Skeletal muscle satellite cell (primary cell): Measurements from ENCODE around the gene STAT3.
A peak's percentile ranks its signal among the peaks of the same experiment; 100 is the strongest.
"Not testable (repeated sequence)": the region's sequence is repeated elsewhere in the genome, so short reads cannot be mapped to it uniquely, and the experiment has no call there.

ENCODE experiments used
- H3K27me3 ChIP-seq: 2 replicates; pipeline ENCODE4 v1.7.0; 2013; ENCODE audit warnings: low read length; ENCODE audit not compliant: control insufficient read depth, insufficient read depth
- H3K36me3 ChIP-seq: 2 replicates; pipeline ENCODE4 v1.7.0; 2013; ENCODE audit warnings: mild to moderate bottlenecking, control low read depth, low read length; ENCODE audit not compliant: insufficient read depth
- H3K4me1 ChIP-seq: 2 replicates; pipeline ENCODE4 v1.7.0; 2013; ENCODE audit warnings: low read length; ENCODE audit not compliant: control insufficient read depth, insufficient read depth
- H3K4me2 ChIP-seq: 2 replicates; pipeline ENCODE4 v1.7.0; 2013; ENCODE audit warnings: mild to moderate bottlenecking, low read length
- H3K4me3 ChIP-seq: 2 replicates; pipeline ENCODE4 v1.7.0; 2013; ENCODE audit warnings: low read length
- H3K9ac ChIP-seq: 2 replicates; pipeline ENCODE4 v1.7.0; 2013; ENCODE audit warnings: mild to moderate bottlenecking, low read depth, low read length, moderate library complexity
- H3K9me3 ChIP-seq: replicated peaks from 2 replicates; pipeline ENCODE4 v1.7.0; 2013; ENCODE audit warnings: mild to moderate bottlenecking, control low read depth, low read length

STAT3 gene

DNA sequence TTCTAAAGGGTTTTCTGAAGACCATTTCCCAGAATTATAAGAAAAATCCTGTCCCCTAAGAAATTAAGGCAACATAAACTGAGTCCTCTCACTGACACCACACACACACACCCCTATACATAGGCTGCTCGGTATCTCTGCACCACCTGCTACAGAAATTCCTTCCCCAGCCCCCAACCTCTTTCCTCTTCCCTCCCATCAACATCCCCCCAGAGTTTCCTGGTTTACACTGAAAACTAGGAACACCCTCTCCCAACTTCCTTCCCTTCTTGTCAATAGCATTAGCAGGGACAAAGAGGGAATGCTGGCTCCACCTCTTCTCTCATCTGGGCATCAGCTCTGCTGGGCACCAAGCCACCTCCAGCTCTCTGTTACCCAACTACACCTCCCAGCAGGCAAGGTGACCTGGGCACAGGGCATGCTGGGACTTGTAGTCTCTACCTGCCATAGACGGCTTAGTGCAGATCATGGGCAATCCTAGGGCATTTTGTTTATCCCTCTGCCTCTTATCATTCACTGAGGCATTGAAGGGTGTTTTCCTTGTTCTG is 19.1 kb upstream of the STAT3 start:
- Histone ChIP-seq H3K36me3 (peaks cover 45% of the 10 kb centered on the region), H3K4me2 (peak overlapping the region; percentile 47), H3K27me3 (no peaks in the 10 kb centered on the region), H3K9me3 (no peaks in the 10 kb centered on the region), H3K4me1 (peaks cover 58% of the 10 kb centered on the region), H3K4me3 (no peak overlapping the region), H3K9ac (no peak overlapping the region)

DNA sequence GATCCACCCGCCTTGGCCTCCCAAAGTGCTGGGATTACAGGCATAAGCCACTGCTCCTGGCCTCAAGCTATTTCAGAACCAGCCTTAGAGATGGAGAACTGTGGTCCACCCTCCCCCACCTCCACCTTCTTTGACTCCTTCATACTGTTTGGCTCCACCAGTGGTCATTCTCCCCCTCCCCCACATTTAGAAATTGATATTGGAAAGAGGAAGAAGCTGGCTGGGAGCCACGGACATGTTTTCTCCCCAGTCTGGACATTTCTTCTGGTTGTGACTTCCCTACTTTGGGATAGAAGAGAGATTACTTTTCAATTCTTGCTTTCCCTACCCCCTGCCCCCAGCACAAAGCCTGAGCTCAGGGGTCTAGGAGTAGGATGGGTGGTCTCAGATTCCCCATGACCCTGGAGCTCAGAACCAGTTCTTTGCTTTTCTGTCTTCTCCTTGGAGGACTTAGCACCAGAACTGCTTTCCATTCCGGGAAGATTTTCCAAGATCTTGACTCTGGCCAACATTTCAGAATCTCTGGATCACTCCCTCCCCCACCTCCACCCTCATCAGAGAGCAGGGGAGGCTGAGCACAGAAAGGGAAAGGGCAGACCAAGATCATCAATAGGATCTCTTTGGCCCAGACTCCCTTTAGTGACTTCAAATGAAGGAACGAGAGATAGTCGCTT is 18.5 kb upstream of the STAT3 start:
- Histone ChIP-seq H3K9me3 (no peaks in the 10 kb centered on the region), H3K9ac (no peak overlapping the region), H3K4me2 (no peak overlapping the region), H3K4me1 (peaks cover 57% of the 10 kb centered on the region), H3K27me3 (no peaks in the 10 kb centered on the region), H3K36me3 (peaks cover 47% of the 10 kb centered on the region), H3K4me3 (no peak overlapping the region)

DNA sequence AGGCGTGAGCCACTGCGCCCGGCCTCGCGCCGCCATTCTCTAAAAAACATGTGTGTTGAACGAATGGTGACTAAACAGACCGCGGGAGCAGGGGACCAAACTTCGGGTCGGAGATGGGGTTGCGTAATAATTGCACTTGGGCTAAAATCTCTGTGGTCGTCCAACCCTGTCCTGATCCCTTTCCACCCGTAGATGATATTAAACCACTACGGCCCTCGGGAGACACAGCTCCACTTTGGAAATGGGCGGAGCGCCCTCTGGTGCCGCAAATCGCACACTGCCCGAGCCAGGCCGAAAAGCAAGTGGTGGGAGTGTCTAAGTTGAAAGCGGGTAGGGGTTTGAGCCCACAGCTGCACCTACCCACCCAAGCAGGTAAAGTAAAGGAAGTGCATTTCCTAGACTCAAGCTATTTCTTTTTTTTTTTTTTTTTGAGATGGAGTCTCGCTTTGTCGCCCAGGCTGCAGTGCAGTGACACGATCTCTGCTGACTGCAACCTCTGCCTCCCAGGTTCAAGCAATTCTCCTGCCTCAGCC is 17.8 kb upstream of the STAT3 start:
- Histone ChIP-seq H3K36me3 (peaks cover 43% of the 10 kb centered on the region), H3K4me1 (peaks cover 50% of the 10 kb centered on the region), H3K4me3 (no peak overlapping the region), H3K27me3 (no peaks in the 10 kb centered on the region), H3K9me3 (no peaks in the 10 kb centered on the region), H3K9ac (no peak overlapping the region), H3K4me2 (no peak overlapping the region)

DNA sequence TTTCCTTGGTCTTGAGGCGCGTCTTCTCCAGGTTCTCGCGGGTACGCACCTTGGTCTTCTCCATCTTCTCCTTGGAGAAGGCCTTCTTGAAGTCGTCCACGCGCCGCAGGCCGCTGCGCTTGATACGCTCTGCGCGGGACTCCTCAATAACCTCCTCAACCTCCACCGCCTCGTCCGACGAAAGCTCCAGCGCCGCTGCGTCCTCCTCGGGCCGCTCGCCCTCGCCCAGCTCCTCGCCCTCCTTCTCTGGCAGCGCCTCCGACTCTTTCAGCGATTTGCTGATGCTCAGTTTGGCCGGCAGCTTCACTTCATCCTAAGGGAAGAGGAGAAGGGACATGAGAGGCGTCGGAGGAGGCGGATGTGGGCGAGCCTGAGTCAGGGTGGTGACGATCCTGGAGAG is 16.8 kb upstream of the STAT3 start:
- Histone ChIP-seq H3K9ac (no peak overlapping the region), H3K27me3 (no peaks in the 10 kb centered on the region), H3K4me1 (peaks cover 43% of the 10 kb centered on the region), H3K4me2 (no peak overlapping the region), H3K36me3 (peaks cover 41% of the 10 kb centered on the region), H3K4me3 (no peak overlapping the region), H3K9me3 (no peaks in the 10 kb centered on the region)

DNA sequence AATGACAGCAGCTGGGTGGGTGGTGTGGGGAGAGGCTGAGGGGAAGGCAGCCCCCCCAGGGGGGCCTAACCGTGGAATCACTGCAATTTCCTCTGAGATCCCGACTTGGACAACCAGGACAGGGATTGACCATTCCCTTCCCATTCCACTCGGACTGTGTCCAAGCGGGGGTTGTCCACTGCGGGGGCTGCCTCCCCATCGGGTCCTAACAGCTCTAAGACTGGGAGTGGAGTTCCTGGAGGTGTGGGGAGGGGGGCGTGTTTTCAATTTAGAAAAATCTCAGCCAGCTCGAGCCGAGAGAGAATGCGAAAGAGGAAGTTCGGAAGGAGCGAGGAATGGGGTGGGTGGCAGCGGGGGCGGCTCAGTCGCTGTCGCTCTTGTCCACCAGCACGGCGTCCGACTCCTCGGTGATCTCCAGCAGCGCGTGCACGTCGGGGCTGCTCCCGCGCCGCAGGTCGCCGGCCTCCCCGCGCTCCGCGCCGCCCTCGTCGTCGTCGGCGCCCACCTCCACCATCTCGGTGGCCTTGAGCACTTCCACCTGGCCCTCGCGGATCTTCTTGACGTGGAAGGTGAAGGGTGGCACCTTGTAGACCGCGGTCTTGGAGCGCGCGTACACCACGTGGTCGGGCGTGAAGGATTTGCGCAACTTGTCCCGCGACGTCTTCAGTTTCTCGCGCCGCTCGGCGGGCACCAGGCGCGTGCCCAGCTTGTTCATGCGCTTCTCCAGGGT is 16.2 kb upstream of the STAT3 start:
- H3K27me3 ChIP-seq, result no peaks in the 10 kb centered on the region
- no peaks in the 10 kb centered on the region for H3K9me3 ChIP-seq
- H3K4me2 ChIP-seq, result no peak overlapping the region
- H3K4me1 ChIP-seq, result peaks cover 37% of the 10 kb centered on the region
- peaks cover 40% of the 10 kb centered on the region for H3K36me3 ChIP-seq
- H3K9ac ChIP-seq, result no peak overlapping the region
- H3K4me3 ChIP-seq, result no peak overlapping the region

DNA sequence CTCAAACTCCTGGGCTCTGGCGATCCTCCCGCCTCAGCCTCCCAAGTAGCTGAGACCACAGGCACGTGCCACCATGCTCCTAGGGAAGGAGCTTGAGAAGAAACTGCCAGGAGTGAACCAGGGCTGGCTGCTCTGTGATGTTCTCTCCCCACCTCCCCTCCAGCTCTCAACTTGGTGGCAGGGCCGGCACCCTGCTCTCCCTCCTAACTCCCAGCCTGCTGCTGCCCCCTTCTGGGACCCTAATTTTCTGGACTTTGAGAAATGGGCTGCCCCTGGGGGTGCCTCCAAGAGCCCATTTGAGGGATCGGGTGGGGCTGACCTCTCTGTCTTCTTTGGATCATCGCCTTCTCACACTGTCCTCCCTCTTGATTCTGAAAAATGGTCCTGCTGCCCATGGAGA is 14.9 kb upstream of the STAT3 start:
- Histone ChIP-seq H3K9me3 (no peaks in the 10 kb centered on the region), H3K27me3 (no peaks in the 10 kb centered on the region), H3K36me3 (peaks cover 35% of the 10 kb centered on the region), H3K9ac (no peak overlapping the region), H3K4me3 (no peak overlapping the region), H3K4me1 (peaks cover 30% of the 10 kb centered on the region), H3K4me2 (no peak overlapping the region)

DNA sequence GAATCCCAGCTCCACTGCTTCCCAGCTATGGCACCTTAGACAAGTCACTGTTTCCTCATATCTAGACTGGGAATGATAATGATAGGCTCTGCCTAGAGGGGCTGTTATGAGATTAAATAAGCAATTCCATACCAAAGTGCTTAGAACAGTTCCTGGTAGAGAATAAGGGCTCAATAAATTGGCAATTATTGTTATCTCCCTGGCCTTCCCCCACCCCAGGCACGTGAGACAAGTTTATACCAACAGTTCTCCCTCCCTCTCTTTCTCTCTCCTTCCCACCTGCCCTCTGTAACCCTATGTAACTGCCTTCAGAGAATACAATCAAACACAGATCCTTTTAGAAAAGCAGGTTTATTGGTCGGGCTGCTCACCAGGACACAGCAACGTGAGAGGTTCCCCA is 13.9 kb upstream of the STAT3 start:
- H3K4me3 ChIP-seq, result no peak overlapping the region
- H3K9me3 ChIP-seq, result no peaks in the 10 kb centered on the region
- no peaks in the 10 kb centered on the region for H3K27me3 ChIP-seq
- peak overlapping the region; percentile 9 for H3K9ac ChIP-seq
- peaks cover 35% of the 10 kb centered on the region for H3K36me3 ChIP-seq
- H3K4me2 ChIP-seq, result no peak overlapping the region
- peaks cover 20% of the 10 kb centered on the region for H3K4me1 ChIP-seq

DNA sequence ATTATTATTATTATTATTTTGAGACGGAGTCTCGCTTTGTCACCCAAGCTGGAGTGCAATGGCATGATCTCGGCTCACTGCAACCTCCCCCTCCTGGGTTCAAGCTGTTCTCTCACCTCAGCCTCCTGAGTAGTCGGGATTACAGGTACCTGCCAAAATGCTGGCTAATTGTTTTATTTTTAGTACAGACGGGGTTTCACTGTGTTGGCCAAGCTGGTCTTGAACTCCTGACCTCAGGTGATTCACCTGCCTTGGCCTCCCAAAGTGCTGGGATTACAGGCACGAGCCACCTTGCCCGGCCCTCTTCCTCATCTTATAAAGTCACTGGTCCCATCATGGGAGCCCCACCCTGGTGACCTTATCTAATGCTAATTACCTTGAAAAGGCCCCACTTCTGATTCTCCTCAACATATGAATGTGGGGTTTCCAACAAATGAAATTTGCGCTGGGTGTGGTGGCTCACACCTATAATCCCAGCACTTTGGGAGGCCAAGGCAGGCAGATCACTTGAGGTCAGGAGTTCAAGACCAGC is 12.7 kb upstream of the STAT3 start:
- not testable (repeated sequence) for H3K27me3 ChIP-seq, H3K9me3 ChIP-seq, H3K4me2 ChIP-seq, H3K4me3 ChIP-seq, H3K9ac ChIP-seq
- Histone ChIP-seq H3K36me3 (peaks cover 35% of the 10 kb centered on the region), H3K4me1 (peaks cover 10% of the 10 kb centered on the region)

DNA sequence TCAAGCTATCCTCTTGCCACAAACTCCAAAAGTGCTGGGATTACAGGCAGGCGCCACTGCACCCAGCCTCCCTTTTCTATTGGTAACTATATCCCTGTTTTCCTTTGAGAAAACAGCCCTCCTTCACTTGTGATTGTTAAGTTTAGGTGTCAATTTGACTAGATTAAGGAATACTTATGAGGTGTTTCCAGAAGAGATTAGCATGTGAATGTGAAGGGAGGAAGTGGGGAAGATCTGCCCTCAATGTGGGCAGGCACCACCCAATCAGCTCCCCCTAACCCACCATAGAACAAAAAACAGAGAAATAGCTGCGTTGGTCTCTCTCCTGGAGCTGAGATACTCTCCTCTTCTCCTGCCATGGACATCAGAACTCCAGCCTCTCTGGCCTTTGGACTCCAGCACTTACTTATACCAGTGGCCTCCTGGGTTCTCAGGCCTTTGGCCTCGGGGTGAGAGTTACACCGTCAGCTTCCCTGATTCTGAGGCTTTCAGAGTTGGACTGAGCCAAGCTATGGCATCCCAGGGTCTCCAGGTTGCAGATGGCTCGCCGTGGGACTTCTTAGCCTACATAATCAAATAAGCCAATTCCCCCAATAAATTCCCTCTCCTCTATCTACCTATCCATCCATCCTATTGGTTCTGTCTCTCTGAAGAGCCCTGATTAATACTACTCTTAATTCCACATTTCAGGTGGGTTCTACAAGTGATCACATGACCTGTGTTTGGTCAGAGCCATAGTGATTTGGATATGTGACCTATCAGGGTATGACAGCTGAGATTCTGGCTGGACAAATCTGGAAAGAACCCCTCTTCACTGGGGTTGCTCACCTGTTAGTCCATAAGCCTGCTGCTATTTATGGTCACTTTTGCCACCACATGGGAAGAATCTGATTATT is 12.0 kb upstream of the STAT3 start:
- no peak overlapping the region for H3K9ac ChIP-seq
- H3K27me3 ChIP-seq, result no peaks in the 10 kb centered on the region
- H3K9me3 ChIP-seq, result no peaks in the 10 kb centered on the region
- no peak overlapping the region for H3K4me2 ChIP-seq
- H3K36me3 ChIP-seq, result peaks cover 33% of the 10 kb centered on the region
- H3K4me1 ChIP-seq, result peaks cover 10% of the 10 kb centered on the region
- no peak overlapping the region for H3K4me3 ChIP-seq

DNA sequence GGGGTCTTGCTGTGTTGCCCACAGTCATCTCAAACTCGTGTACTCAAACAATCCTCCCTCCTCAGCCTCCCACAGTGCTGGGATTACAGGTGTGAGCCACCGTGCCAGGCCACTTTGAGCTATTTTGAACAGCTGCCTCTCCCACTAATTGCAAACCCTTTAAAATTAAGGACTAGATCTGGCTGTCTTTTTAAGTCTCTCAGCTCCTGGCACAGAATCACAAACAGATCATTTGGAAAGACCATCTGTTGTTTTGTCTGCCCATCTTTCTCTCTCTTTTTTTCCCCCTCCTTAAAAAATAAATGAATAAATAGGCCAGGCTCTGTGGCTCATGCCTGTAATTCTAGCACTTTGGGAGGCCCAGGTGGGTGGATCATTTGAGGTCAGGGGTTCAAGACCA is 10.9 kb upstream of the STAT3 start:
- Histone ChIP-seq H3K9me3 (no peaks in the 10 kb centered on the region), H3K4me2 (no peak overlapping the region), H3K36me3 (peaks cover 22% of the 10 kb centered on the region), H3K27me3 (no peaks in the 10 kb centered on the region), H3K9ac (no peak overlapping the region), H3K4me1 (peaks cover 10% of the 10 kb centered on the region), H3K4me3 (no peak overlapping the region)

DNA sequence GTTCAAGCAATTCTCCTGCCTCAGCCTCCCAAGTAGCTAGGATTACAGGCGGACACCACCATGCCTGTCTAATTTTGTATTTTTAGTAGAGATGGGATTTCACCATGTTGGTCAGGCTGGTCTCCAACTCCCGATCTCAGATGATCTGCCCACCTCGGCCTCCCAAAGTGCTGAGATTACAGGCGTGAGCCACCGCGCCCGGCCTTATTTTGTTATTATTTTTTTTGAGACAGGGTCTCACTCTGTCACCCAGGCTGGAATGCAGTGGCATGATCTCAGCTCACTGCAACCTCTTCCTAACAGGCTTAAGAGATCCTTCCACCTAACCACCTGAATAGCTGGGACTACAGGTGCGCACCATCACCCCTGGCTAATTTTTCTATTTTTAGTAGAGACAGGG is 7.4 kb upstream of the STAT3 start:
- not testable (repeated sequence) for H3K9me3 ChIP-seq, H3K27me3 ChIP-seq, H3K4me1 ChIP-seq, H3K4me2 ChIP-seq, H3K9ac ChIP-seq, H3K36me3 ChIP-seq, H3K4me3 ChIP-seq
